Right lobe of liver (tissue), 4 donors: Measurements from ENCODE around the gene CAPZB.

Experiments
- POLR2A ChIP-seq: fragments of 450-650 bp; IDR thresholded peaks from one replicate; pipeline ENCODE4 v1.6.1; 2017; ENCODE audit warnings: antibody characterized with exemption, mild to moderate bottlenecking
- TF ChIP-seq, protein P1 (sequence below), 4 donors: fragments of 200-600 bp in 3 of 4; fragments of 450-650 bp in 1 of 4; IDR thresholded peaks; one replicate each; pipeline versions ENCODE4 v1.5.1 to v1.8.0; 2016 to 2022; ENCODE audit warnings: antibody characterized with exemption in 4 of 4, mild to moderate bottlenecking in 2 of 4
- donor health status: DM: no; HTN: no; CAD: no.
- donor health status: DM: no; HTN: no; CAD: no.
- donor health status: DM: no; HTN: yes; CAD: no.

GRCh38 chr1:19307794-19308508 is 177.4 kb downstream of the CAPZB start:
- no peak for TF ChIP-seq POLR2A
- TF ChIP-seq, protein P1, sequence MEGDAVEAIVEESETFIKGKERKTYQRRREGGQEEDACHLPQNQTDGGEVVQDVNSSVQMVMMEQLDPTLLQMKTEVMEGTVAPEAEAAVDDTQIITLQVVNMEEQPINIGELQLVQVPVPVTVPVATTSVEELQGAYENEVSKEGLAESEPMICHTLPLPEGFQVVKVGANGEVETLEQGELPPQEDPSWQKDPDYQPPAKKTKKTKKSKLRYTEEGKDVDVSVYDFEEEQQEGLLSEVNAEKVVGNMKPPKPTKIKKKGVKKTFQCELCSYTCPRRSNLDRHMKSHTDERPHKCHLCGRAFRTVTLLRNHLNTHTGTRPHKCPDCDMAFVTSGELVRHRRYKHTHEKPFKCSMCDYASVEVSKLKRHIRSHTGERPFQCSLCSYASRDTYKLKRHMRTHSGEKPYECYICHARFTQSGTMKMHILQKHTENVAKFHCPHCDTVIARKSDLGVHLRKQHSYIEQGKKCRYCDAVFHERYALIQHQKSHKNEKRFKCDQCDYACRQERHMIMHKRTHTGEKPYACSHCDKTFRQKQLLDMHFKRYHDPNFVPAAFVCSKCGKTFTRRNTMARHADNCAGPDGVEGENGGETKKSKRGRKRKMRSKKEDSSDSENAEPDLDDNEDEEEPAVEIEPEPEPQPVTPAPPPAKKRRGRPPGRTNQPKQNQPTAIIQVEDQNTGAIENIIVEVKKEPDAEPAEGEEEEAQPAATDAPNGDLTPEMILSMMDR (IDR thresholded peaks at IDR 0.05) = no peak
